Measurements from ENCODE around the gene MAGI2.

DNA sequence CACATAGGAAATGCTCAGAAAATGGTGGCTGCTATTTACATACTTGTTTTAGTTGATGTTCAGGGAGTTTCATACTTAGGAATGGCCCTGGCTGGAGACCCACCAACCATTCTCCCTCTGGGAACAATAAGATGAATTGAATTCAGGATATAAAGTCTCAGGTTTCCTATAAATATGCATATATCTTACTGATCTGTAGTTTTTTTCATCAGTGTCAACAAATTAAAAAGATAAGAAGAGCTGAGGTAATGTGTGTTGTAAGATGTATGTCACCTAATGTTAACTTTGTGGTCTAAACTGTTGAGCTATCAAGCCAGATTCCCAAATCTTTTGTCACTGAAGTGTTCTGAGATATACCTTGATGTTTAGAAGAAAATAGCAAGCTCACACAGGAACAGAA lies 457.5 kb downstream of the MAGI2 start:
- TF ChIP-seq, protein P1, sequence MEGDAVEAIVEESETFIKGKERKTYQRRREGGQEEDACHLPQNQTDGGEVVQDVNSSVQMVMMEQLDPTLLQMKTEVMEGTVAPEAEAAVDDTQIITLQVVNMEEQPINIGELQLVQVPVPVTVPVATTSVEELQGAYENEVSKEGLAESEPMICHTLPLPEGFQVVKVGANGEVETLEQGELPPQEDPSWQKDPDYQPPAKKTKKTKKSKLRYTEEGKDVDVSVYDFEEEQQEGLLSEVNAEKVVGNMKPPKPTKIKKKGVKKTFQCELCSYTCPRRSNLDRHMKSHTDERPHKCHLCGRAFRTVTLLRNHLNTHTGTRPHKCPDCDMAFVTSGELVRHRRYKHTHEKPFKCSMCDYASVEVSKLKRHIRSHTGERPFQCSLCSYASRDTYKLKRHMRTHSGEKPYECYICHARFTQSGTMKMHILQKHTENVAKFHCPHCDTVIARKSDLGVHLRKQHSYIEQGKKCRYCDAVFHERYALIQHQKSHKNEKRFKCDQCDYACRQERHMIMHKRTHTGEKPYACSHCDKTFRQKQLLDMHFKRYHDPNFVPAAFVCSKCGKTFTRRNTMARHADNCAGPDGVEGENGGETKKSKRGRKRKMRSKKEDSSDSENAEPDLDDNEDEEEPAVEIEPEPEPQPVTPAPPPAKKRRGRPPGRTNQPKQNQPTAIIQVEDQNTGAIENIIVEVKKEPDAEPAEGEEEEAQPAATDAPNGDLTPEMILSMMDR (IDR thresholded peaks at IDR 0.05; ENCODE audit: low read depth, low read length, poor library complexity, severe bottlenecking): no peak
- TF ChIP-seq EZH2phosphoT487 (IDR thresholded peaks at IDR 0.05; ENCODE audit: borderline replicate concordance, low read length): no peak
